Ascending aorta (tissue), 2 donors: Measurements from ENCODE around the gene CHST13. TPM values are rescaled to one million over a fixed set of nuclear protein-coding genes. Genes with fewer than 3 reads are reported as not detected.

Experiments
- DNase-seq, 2 donors: peaks; one replicate each; pipeline ENCODE4 v3.0.0-alpha.2; 2019; ENCODE audit warnings: low spot score in 2 of 2
- H3K27ac ChIP-seq, 2 donors: fragments of 200-600 bp; sonication (generic); one replicate each; pipeline ENCODE4 v1.5.1; 2016 to 2017; ENCODE audit warnings: mild to moderate bottlenecking in 1 of 2
- H3K27me3 ChIP-seq: fragments of 200-600 bp; sonication (generic); one replicate; pipeline ENCODE4 v1.5.1; 2017
- H3K36me3 ChIP-seq, 2 donors: fragments of 200-600 bp; sonication (generic); one replicate each; pipeline ENCODE4 v1.5.1; 2016
- H3K4me1 ChIP-seq, 2 donors: fragments of 200-600 bp; sonication (generic); one replicate each; pipeline ENCODE4 v1.5.1; 2016 to 2017; ENCODE audit warnings: mild to moderate bottlenecking in 1 of 2
- H3K4me3 ChIP-seq, 2 donors: fragments of 200-600 bp; sonication (generic); one replicate each; pipeline ENCODE4 v1.5.1; 2016 to 2017; ENCODE audit warnings: mild to moderate bottlenecking in 1 of 2
- H3K9me3 ChIP-seq, 2 donors: fragments of 200-600 bp; sonication (generic); one replicate each; pipeline ENCODE4 v1.5.1; 2016
- intact Hi-C: fragments of 100-400 bp; cut with DNase I; formaldehyde crosslinking; loops from one replicate; pipeline ENCODE4 v1.15.1; 2023
- total RNA-seq: library from RNA; depleted of rRNA; stranded (reverse); fragments of >200 nt; gene quantifications from one replicate; pipeline ENCODE4 v1.1.0, GENCODE V29; 2016
- TF ChIP-seq, protein P1 (sequence below), 3 experiments: fragments of 200-600 bp in 2 of 3; fragments of 450-650 bp in 1 of 3; sonication (generic) in 2 of 3; IDR thresholded peaks; one replicate each; pipeline ENCODE4 v1.5.1; 2016 to 2019; ENCODE audit warnings: antibody characterized with exemption in 3 of 3, mild to moderate bottlenecking in 1 of 3, moderate library complexity in 1 of 3

CHST13 gene
- total RNA-seq, 1 donor from 2014 or later = not detected

DNA sequence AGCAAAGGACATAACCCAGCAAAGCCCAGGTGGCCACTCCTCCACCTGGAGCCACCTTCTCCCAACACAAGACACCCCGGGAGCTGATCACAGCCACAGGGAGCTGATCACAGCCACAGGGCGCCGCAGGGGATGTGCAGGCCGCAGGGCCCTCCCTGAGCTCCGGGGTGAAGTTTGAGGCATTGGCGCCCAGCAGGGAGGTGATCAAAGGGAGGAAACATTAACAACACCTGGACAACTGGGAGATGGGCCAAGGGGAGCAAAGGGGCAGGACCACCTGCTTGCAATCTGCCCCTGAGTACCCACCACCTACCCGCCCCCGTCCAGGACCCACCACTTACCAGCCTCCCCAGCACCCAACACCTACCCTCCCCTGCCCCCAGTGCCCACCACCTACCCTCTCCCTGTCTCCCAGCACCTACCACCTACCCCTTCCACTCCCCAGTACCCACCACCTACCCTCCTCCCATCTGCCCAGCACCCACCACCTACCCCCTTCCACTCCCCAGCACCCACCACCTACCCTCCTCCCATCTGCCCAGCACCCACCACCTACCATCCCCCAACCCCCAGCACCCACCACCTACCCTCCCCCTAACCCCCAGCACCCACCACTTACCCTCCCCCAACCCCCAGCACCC is 8.8 kb upstream of the CHST13 start:
- TF ChIP-seq, protein P1, sequence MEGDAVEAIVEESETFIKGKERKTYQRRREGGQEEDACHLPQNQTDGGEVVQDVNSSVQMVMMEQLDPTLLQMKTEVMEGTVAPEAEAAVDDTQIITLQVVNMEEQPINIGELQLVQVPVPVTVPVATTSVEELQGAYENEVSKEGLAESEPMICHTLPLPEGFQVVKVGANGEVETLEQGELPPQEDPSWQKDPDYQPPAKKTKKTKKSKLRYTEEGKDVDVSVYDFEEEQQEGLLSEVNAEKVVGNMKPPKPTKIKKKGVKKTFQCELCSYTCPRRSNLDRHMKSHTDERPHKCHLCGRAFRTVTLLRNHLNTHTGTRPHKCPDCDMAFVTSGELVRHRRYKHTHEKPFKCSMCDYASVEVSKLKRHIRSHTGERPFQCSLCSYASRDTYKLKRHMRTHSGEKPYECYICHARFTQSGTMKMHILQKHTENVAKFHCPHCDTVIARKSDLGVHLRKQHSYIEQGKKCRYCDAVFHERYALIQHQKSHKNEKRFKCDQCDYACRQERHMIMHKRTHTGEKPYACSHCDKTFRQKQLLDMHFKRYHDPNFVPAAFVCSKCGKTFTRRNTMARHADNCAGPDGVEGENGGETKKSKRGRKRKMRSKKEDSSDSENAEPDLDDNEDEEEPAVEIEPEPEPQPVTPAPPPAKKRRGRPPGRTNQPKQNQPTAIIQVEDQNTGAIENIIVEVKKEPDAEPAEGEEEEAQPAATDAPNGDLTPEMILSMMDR (IDR thresholded peaks at IDR 0.05) = no peak
- Histone ChIP-seq H3K9me3 (no peaks in the 10 kb centered on the region), H3K4me3 (no peak overlapping the region), H3K27me3 (no peaks in the 10 kb centered on the region), H3K4me1 (no peaks in the 10 kb centered on the region), H3K36me3 (no peaks in the 10 kb centered on the region), H3K27ac (no peak overlapping the region)
- no peak for DNase-seq
- intact Hi-C loops = no loop called here

DNA sequence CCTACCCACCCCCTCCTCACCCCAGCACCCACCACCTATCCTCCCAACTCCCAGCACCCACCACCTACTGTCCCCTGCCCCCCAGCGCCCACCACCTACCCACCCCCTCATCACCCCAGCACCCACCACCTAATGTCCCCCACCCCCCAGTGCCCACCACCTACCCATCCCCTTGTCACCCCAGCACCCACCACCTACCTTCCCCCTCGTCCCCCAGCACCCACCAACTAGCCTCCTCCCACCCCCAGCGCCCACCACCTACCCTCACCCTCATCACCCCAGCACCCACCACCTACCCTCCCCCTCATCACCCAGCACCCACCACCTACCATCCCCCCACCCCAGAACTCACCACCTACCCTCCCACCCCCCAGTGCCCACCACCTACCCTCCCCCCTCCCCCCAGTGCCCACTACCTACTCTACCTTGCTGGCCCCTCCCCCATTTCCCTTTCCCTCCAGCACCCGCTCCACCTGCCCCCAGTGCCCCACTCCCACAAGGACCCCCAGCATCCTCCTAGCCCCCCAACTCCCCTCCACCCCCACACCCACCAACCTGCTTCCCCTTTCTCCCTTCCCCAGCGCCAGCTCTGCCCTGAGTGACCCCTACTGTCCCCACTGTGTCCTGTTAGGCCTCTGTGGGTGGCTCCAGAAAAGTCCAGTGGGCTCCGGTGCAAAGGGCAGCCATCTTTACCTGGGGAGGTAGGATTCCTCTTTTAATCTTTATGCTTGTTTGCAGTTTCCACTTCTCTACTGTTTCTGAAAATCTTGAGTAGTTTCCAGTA is 7.6 kb upstream of the CHST13 start:
- no peak overlapping the region for H3K27ac ChIP-seq
- H3K4me1 ChIP-seq = no peaks in the 10 kb centered on the region
- no peaks in the 10 kb centered on the region for H3K36me3 ChIP-seq
- no peak for DNase-seq
- no peak overlapping the region for H3K4me3 ChIP-seq
- intact Hi-C loops = no loop called here
- H3K27me3 ChIP-seq = no peaks in the 10 kb centered on the region
- no peaks in the 10 kb centered on the region for H3K9me3 ChIP-seq
- TF ChIP-seq, protein P1 (IDR thresholded peaks at IDR 0.05) = no peak

DNA sequence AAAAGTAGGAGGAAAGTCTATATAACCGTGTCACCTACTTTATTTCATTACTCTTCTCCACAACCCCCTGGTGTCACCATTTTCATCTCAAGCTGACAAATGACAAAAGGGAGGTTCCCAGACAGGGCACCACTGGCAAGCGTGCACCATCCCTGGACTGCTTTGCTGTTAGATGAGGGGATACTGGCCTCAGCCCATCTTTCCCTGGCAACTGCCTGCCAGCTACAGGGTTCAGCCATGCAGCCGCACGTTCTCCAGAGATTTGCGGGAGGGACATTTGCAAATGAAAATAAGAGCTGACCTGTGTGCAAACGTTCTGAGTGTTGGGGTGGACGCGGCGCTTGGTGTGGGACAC is 7.0 kb upstream of the CHST13 start:
- Histone ChIP-seq H3K27me3 (no peaks in the 10 kb centered on the region), H3K9me3 (no peaks in the 10 kb centered on the region), H3K27ac (no peak overlapping the region), H3K4me3 (no peak overlapping the region), H3K36me3 (no peaks in the 10 kb centered on the region), H3K4me1 (no peaks in the 10 kb centered on the region)
- intact Hi-C loops = no loop called here
- DNase-seq = no peak
- TF ChIP-seq, protein P1 (IDR thresholded peaks at IDR 0.05) = no peak

DNA sequence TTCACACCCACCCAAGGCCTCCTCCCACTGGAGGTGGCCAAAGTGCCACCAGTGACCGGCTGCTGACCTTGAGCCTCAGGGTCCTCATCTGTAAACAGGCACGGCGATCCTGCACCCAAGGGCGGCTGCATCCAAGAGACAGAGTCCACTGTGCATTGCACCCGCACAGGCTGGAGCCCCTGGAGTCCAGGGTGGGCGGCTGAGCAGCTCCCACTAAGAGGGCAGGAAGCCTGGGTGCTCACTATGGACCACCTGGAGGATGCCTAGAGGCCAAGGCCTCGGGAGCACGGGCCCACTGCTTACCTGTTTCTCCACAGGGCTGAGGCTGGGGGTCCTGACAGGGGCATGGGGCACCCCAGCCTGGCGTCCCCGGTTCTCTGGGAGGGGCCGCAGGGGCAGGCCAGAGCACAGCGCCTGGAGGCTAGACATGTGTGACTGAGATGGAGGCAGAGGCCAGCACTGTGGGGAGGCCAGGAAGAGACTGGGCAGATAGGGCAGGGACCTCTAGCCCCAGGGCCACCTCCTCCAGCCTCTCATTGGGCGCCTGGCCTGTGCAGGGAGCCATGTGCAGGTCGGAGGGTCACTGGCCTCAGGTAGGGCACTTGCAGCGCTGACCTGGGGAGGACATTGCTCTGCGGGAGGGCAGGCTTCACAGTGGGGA is 6.5 kb upstream of the CHST13 start, which contains the start of gene UROC1:
Gene UROC1, minus strand, starts transcription at position 483 of the 661 bp plus-strand sequence. Its CDS starts 54 bp downstream, at position 429.
- Histone ChIP-seq H3K4me3 (no peak within 1 kb of the TSS), H3K36me3 (no peaks in the 10 kb centered on the region), H3K4me1 (no peaks in the 10 kb centered on the region), H3K27me3 (no peaks in the 10 kb centered on the region), H3K9me3 (no peaks in the 10 kb centered on the region), H3K27ac (no peak within 1 kb of the TSS)
- intact Hi-C loops = no loop called here
- DNase-seq = no peak
- TF ChIP-seq, protein P1 (IDR thresholded peaks at IDR 0.05) = no peak

DNA sequence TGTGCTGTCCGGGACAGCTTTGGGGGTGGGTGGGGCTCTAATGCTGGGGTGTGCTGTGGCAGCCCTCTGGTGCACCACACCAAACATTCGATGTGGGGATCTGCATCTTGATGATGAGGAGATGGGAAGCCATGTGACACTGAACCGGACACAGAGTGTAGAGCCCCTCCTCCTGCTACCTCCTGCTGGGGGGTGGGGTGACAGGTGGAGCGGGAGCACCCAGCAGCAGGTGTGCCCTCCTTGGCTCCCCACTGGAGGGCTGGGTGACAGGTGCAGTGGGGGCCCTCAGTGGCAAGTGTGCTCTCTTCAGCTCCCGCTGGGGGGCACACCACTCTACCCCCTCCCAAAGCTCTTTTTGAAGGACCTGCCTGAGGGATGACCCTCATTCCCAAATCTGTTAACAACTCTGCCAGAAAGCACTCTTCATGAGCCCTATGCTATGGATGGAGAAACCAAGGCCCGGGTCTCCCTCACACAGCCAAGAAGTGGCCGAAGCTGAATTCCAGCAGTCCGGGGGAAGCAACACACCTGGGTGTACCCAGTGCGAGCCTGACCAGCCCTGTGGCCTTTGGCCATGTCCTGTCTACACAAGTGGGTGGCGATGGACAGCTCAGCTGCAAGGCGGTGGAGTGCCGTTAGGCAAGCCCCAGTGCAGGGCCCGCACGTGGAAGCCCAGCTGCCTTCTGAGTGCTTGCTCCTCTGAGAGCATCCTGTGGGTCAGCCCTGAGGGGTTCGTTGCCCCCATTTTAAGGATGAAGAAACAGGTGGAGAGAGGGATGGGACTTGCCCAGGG is 5.8 kb upstream of the CHST13 start:
- TF ChIP-seq, protein P1 (IDR thresholded peaks at IDR 0.05) = no peak
- H3K27ac ChIP-seq = no peak overlapping the region
- intact Hi-C loops = no loop called here
- DNase-seq = no peak
- H3K36me3 ChIP-seq = no peaks in the 10 kb centered on the region
- no peaks in the 10 kb centered on the region for H3K9me3 ChIP-seq
- no peaks in the 10 kb centered on the region for H3K27me3 ChIP-seq
- no peak overlapping the region for H3K4me3 ChIP-seq
- no peaks in the 10 kb centered on the region for H3K4me1 ChIP-seq
